Erythroblast (primary cell): ENCODE results near the gene MOCS1.

Experiments
- DNase-seq, 2 experiments: peaks; one replicate each; lab custom pipeline; 2025; lab: John Stamatoyannopoulos, UW
- GATA1 ChIP-seq: IDR thresholded peaks from 2 replicates; pipeline ENCODE4 v1.6.1; 2011; ENCODE audit warnings: low read depth, mild to moderate bottlenecking, control low read depth, low read length, moderate library complexity
- POLR2A ChIP-seq: IDR thresholded peaks from 2 replicates; pipeline ENCODE4 v1.6.1; 2011; ENCODE audit warnings: mild to moderate bottlenecking, low read length

MOCS1 gene

DNA sequence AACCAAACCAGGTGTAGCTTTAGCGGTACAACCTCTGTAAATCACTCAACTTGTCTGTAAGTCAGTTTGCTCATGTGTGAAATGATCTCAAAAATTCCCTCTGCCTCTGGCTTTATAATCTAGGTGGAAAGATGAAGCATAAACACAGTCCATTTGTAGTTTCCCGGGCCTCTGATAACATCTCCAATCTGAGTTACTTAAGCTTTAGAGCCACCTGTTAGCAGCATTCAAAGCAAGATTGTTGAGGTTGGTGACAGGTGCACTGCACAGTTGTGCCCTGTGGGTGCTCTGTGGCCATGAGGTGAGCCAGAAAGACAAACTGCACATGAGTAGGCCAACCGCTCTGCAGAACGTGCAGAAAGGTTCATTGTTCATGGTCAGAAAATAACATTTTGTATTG lies 53.7 kb downstream of the MOCS1 start:
- no peak for DNase-seq
- no peak for TF ChIP-seq POLR2A
- no peak for TF ChIP-seq GATA1

DNA sequence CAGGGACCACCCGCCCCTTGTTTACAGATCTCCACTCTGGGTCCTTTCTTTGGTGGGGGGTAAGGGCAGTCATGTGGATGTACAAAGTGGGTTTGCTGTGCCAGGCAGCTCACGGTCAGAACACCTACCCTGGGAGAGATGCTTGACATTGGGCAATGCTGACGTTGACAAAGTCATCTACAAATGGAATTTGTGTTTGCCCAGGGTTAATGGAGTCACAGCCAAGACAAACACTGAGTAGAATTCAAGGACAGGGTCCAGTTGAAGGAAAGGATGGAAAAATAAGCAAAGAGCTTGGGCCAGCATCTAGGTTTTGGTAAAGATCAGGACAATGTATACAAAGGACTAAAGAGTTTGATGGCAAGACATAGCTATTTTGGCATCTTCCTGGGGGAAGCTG lies 54.7 kb downstream of the MOCS1 start:
- no peak for DNase-seq
- TF ChIP-seq POLR2A: no peak
- no peak for TF ChIP-seq GATA1

DNA sequence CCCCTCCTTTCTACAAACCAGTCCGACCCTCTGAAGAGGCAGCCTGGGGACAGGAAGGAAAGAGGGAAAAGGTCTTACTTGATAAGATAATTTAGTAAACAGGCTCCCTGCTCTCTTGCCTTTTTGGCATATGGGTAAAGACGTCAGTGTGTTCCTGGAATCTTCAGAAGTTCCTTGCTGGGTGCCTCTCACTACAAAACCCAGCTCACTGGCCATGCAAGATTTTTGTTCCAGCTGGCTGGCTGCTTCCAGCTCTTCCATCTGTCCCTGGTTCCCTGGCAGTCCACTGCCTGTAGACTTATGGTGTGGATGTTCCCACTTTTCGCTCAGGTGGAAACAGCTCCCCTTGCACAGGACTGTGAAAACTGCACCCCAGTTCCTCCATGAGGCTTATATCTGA lies 57.4 kb downstream of the MOCS1 start:
- DNase-seq: no peak

DNA sequence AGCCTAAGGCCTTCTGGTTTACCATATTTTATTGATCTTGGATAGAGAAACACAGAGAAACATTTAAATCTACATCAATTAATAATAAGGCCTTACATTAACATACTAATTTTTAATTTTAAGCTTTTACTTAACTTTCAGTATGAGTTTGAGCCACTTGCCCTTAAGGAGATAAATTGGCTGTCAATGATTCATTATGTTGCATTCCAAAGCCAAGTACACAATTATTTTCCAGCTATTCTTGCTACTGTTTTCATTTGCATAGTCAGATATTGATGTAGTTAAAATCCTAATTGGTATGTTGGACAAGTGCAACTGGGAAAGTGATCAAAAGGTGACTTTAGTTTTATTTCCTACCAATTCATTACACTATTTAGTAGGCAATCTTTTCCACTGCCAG lies 58.2 kb downstream of the MOCS1 start:
- no peak for DNase-seq
- TF ChIP-seq GATA1 (no peak), POLR2A (no peak)

More for the DNA sequence above, 57.4 kb downstream of the MOCS1 start:
- TF ChIP-seq POLR2A: no peak
- no peak for TF ChIP-seq GATA1

DNA sequence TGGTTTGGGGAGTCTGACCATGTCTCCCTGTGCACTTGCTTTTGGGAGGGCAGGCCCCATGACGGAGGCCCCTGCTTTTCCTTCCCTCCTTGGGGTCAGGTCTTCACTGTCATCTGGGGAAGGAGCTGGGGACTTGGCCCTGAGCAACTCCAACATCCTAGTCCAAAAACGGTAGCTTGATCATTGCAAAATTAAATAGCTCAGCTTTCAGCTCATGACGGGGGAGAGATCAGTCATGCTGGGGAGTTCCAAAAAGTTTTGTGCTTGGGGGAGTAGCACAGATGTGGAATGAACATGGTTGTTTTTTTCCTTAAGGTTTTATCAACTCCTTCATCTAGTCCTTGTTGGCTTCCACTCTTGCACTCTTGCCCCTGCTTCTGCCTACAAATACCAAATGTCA lies 60.8 kb downstream of the MOCS1 start:
- no peak for DNase-seq
- no peak for TF ChIP-seq POLR2A
- no peak for TF ChIP-seq GATA1

DNA sequence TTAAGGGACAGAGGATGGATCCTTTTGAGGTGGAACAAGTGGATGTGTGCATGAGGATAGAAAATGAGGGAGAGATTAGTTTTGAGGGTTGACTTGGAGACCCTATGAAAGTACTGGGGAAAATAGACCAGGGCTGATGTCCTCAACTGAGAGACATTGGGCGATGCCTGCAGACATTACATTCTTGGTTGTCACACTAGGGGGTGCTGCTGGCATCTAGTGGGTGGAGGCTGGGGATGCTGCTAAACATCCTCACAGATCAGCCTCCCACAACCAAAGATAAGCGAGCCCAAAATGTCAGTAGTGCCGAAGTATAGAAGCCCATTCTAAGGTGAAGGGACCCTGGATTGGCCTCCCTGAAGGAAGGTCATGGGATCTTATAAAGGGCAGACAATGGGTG lies 63.3 kb downstream of the MOCS1 start:
- DNase-seq: peak in 1 of 2 experiments; percentile 4

DNA sequence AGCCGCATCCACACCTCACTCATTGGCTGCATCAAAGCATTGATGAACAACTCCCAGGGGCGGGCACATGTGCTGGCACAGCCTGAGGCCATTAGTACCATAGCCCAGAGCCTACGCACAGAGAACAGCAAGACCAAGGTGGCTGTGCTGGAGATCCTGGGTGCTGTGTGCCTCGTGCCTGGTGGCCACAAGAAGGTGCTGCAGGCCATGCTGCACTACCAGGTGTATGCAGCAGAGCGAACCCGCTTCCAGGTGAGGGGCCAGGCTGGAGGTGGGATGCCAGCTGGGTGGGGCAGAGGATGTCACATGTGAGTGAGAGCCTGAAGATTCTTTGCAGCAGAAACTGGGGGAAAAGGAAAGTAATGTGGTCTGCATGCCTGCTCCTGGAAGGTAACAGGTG lies 66.7 kb downstream of the MOCS1 start:
- no peak for TF ChIP-seq GATA1
- TF ChIP-seq POLR2A: no peak
- DNase-seq: no peak

More for the DNA sequence above, 63.3 kb downstream of the MOCS1 start:
- TF ChIP-seq POLR2A (no peak), GATA1 (no peak)

DNA sequence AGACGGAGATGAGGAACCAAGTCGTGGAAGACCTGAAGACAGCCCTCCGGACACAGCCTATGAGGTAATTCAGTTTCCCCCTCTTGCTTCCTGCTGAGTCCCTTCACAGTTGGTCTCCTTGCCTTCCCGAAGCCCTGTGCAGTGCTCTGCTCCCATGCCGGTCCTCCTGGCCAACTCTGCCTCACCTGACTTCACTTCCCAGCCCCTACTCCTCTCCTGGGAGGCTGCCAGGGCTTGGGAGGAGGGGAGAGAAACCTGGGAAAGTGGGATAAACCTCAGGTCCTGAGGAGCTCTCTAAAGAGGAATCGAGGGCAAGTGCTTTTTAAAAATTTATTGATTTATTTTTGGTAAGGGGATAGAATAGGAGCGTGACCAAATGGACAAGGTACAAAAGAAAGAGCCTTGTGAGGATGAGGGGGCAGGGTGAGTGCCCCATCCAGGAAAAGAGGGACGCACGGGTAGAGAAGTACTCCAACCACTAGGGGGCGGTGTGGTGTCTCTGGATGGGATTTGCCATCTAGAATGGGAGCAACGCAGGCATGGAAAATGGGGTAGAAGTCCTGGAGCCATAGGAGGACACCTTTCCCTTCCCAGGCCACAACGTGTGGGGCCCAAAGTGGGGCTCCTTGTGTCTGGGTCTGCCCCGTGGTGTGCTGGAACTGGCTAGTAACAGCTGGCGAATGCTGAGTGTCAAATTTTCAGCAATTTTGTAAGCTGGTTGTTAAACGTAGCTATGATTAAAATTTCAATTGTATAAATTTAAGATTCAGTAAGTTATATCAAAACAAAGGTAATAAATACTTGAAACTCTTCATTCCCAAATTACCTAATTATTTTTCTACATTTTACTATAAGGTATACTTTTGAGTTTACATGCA lies 69.0 kb downstream of the MOCS1 start:
- TF ChIP-seq GATA1 (no peak), POLR2A (no peak)
- DNase-seq: peak; percentile 43 to 72

DNA sequence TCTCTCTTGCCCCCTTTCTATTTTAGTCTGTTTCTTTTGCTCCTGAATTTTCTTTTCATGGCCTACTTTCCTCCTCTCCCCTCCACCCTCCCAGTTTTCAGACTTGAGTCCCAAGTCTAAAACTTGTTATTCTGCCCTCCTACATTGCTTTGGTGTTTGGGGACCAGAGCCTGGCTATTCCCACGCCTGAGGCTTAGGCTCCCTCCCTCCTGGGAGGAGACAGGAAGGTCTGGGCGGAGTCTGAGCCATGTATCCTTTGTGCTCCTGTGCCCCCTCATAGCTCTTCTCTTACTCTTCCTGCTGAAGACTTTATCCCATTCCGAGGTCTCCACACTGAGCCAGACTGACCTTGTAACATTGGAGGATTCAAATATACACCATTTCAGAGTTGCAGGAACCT lies 72.6 kb downstream of the MOCS1 start:
- no peak for TF ChIP-seq GATA1
- no peak for TF ChIP-seq POLR2A
- DNase-seq: no peak

DNA sequence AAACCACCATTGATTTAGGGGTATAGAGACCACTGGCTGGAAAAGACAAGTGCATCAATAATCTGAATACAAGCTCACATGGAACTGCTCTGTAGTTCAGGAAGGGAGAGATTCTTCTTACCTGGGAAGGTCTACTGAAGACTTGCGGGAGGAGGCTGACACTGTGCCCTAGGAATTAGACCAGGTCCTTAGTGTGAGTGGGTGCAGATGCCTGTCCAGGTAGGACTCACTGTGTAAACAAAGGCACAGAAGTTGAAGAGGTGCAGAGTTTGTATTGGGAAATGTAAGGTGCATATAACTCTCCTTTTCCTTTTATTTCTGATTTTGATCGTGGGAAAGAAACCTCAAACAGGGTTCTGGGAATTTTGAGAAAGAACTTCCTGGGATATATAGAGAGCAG lies 75.2 kb downstream of the MOCS1 start:
- no peak for TF ChIP-seq POLR2A
- TF ChIP-seq GATA1: no peak
- DNase-seq: no peak

DNA sequence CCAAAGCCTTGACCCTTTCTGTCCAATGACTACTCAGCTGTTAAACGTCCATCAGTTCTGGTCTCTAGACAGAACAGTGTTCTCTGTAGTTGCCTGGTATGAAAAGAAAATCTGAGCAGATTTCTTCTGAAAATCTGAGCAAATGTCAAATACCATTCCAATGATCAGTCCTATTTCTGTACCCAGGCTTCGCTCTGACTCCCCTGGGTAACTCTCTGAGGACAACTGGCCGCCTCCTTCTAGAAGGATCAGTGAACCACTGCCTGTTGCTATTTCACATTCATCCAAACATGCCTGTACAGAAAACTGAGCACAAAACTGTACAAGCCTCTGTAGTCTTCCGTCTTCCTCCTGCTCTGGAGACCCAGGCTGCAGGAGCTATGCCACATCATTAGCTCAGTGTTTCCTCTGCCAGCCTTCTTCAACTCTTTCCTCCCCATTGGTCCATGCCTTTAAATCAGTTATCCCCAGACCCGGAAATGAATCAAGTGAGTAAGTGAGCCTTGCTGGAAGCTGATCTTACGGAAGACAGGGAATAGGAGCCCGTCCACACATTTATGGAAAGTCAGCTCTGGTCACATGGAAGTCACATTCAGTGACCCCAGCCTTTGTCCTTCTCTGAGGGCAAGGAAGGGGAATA lies 78.8 kb downstream of the MOCS1 start:
- TF ChIP-seq POLR2A: no peak
- TF ChIP-seq GATA1: no peak
- no peak for DNase-seq
